Hepatocyte (in vitro differentiated cells): Measurements from ENCODE around the gene MARCO.

ENCODE experiments used
- CTCF ChIP-seq: fragments of 200-600 bp; sonication (generic); IDR thresholded peaks from 2 replicates; pipeline ENCODE4 v1.5.1; 2016; ENCODE audit warnings: antibody characterized with exemption, mild to moderate bottlenecking; ENCODE audit not compliant: poor library complexity
- EZH2 ChIP-seq: fragments of 200-600 bp; sonication (generic); IDR thresholded peaks from 2 replicates; pipeline ENCODE4 v1.6.1; 2016; ENCODE audit warnings: antibody characterized with exemption, mild to moderate bottlenecking, borderline replicate concordance

GRCh38 chr2:118967124-118967880 lies 25.3 kb downstream of the MARCO start:
- TF ChIP-seq CTCF (no peak), EZH2 (no peak)
